Brain pericyte (primary cell): ENCODE results near the gene PEMT.
A peak's percentile ranks its signal among the peaks of the same experiment; 100 is the strongest.

ENCODE experiments used
- DNase-seq: peaks from one replicate; pipeline ENCODE4 v3.0.0-alpha.2; 2012; ENCODE audit warnings: low read depth, low spot score

PEMT gene

GRCh38 chr17:17503566-17504130, 87.9 kb downstream of the PEMT start:
- DNase-seq = no peak

GRCh38 chr17:17502741-17503565, 88.6 kb downstream of the PEMT start:
- no peak for DNase-seq

GRCh38 chr17:17500999-17501605, 90.4 kb downstream of the PEMT start:
- DNase-seq = no peak

GRCh38 chr17:17499402-17500145, 91.9 kb downstream of the PEMT start:
- no peak for DNase-seq

- DNase-seq = no peak
Observed at GRCh38 chr17:17498606-17499301, 92.8 kb downstream of the PEMT start.

- DNase-seq = no peak
Observed at GRCh38 chr17:17497845-17498520, 93.5 kb downstream of the PEMT start.

- DNase-seq = no peak
Observed at GRCh38 chr17:17497065-17497844, 94.3 kb downstream of the PEMT start.

GRCh38 chr17:17496189-17497064, 95.1 kb downstream of the PEMT start, which contains the start of gene RASD1:
TSS of gene RASD1 (minus strand) at chr17:17496395. CDS start at chr17:17496181, 214 bp downstream.
- no peak for DNase-seq

- DNase-seq = peak; percentile 38
Observed at GRCh38 chr17:17495536-17496188, 95.8 kb downstream of the PEMT start.

- DNase-seq = no peak
Observed at GRCh38 chr17:17494870-17495535, 96.5 kb downstream of the PEMT start.

GRCh38 chr17:17494499-17494869, 97.0 kb downstream of the PEMT start:
- DNase-seq = no peak

GRCh38 chr17:17493986-17494466, 97.5 kb downstream of the PEMT start:
- no peak for DNase-seq

GRCh38 chr17:17493249-17493985, 98.1 kb downstream of the PEMT start:
- no peak for DNase-seq

GRCh38 chr17:17492571-17492970, 98.9 kb downstream of the PEMT start:
- no peak for DNase-seq

- no peak for DNase-seq
Observed at GRCh38 chr17:17492085-17492484, 99.4 kb downstream of the PEMT start.

- DNase-seq = no peak
Observed at GRCh38 chr17:17491546-17491988, 99.9 kb downstream of the PEMT start.

- DNase-seq = no peak
Observed at GRCh38 chr17:17491031-17491471, 100.5 kb downstream of the PEMT start.
